Smooth muscle cell (in vitro differentiated cells): ENCODE results near the gene TENM4. TPM values are rescaled to one million over a fixed set of nuclear protein-coding genes. Genes with fewer than 3 reads are reported as not detected.

Source experiments
- DNase-seq: peaks from one replicate; lab custom pipeline; 2025; ENCODE audit not compliant: unreplicated experiment; lab: John Stamatoyannopoulos, UW
- H2AFZ ChIP-seq: fragments of 200-600 bp; sonication (generic); 2 replicates; pipeline ENCODE4 v1.6.0; 2016; ENCODE audit warnings: antibody characterized with exemption, low read depth, mild to moderate bottlenecking
- H3F3A ChIP-seq: fragments of 200-600 bp; sonication (generic); 2 replicates; pipeline ENCODE4 v1.6.0; 2017; ENCODE audit warnings: antibody characterized with exemption, low read depth
- H3K27ac ChIP-seq: fragments of 200-600 bp; sonication (generic); 2 replicates; pipeline ENCODE4 v1.5.1; 2016; ENCODE audit warnings: low read depth, mild to moderate bottlenecking
- H3K27me3 ChIP-seq: fragments of 200-600 bp; sonication (generic); 2 replicates; pipeline ENCODE4 v1.6.1; 2016; ENCODE audit warnings: low read depth, mild to moderate bottlenecking
- H3K36me3 ChIP-seq: fragments of 200-600 bp; sonication (generic); 2 replicates; pipeline ENCODE4 v1.5.1; 2016; ENCODE audit warnings: low read depth
- H3K4me1 ChIP-seq: fragments of 200-600 bp; sonication (generic); 2 replicates; pipeline ENCODE4 v1.5.1; 2016; ENCODE audit warnings: low read depth
- H3K4me2 ChIP-seq: fragments of 200-600 bp; sonication (generic); 2 replicates; pipeline ENCODE4 v1.6.0; 2016; ENCODE audit warnings: mild to moderate bottlenecking
- H3K4me3 ChIP-seq: fragments of 200-600 bp; sonication (generic); 2 replicates; pipeline ENCODE4 v1.5.1; 2016; ENCODE audit warnings: mild to moderate bottlenecking
- H3K79me2 ChIP-seq: fragments of 200-600 bp; sonication (generic); 2 replicates; pipeline ENCODE4 v1.6.0; 2016; ENCODE audit warnings: low read depth, mild to moderate bottlenecking
- H3K9ac ChIP-seq: fragments of 200-600 bp; sonication (generic); 2 replicates; pipeline ENCODE4 v1.6.0; 2016; ENCODE audit warnings: low read depth
- H3K9me3 ChIP-seq: fragments of 200-600 bp; sonication (generic); replicated peaks from 2 replicates; pipeline ENCODE4 v1.5.1; 2016; ENCODE audit warnings: low read depth
- H4K20me1 ChIP-seq: fragments of 200-600 bp; sonication (generic); 2 replicates; pipeline ENCODE4 v1.6.0; 2016; ENCODE audit warnings: low read depth
- WGBS: methylation state at CpG from one replicate; pipeline ENCODE4 v1.1.7; 2016; ENCODE audit warnings: low lambda C conversion rate; 5-methylcytosine and 5-hydroxymethylcytosine counted together
- polyA plus RNA-seq: library from polyadenylated mRNA; unstranded; fragments of >200 nt; fragmentation: Nextera tagmentation; extraction: Ambion mirVana; gene quantifications from 2 replicates; pipeline ENCODE4 v1.2.1, GENCODE V29; 2016
- total RNA-seq: library from RNA; depleted of rRNA; stranded (reverse); fragments of >200 nt; gene quantifications from 2 replicates; pipeline ENCODE4 v1.2.3, GENCODE V29; 2014
- TF ChIP-seq, protein P1 (sequence below): fragments of 200-600 bp; sonication (generic); IDR thresholded peaks from 2 replicates; pipeline ENCODE4 v1.5.1; 2017; ENCODE audit warnings: borderline replicate concordance, mild to moderate bottlenecking, antibody characterized with exemption; ENCODE audit not compliant: insufficient read depth, poor library complexity, severe bottlenecking

TENM4 gene
- total and polyA plus RNA-seq, 2 experiments from 2014 or later = 31.6 to 38.2 TPM

GRCh38 chr11:79328402-79328801 lies 112.4 kb downstream of the TENM4 start:
- TF ChIP-seq, protein P1, sequence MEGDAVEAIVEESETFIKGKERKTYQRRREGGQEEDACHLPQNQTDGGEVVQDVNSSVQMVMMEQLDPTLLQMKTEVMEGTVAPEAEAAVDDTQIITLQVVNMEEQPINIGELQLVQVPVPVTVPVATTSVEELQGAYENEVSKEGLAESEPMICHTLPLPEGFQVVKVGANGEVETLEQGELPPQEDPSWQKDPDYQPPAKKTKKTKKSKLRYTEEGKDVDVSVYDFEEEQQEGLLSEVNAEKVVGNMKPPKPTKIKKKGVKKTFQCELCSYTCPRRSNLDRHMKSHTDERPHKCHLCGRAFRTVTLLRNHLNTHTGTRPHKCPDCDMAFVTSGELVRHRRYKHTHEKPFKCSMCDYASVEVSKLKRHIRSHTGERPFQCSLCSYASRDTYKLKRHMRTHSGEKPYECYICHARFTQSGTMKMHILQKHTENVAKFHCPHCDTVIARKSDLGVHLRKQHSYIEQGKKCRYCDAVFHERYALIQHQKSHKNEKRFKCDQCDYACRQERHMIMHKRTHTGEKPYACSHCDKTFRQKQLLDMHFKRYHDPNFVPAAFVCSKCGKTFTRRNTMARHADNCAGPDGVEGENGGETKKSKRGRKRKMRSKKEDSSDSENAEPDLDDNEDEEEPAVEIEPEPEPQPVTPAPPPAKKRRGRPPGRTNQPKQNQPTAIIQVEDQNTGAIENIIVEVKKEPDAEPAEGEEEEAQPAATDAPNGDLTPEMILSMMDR = no peak
- no peaks in the 10 kb centered on the region for H3K4me1 ChIP-seq
- WGBS = 95% methylated on average over 9 of the region's 9 CpGs

GRCh38 chr11:79325851-79326250 lies 115.0 kb downstream of the TENM4 start:
- H3K27ac ChIP-seq = no peak overlapping the region
- WGBS = 93% methylated on average over 10 of the region's 10 CpGs
- no peak overlapping the region for H2AFZ ChIP-seq
- peaks cover 60% of the 10 kb centered on the region for H4K20me1 ChIP-seq
- no peak overlapping the region for H3K4me3 ChIP-seq
- H3K4me1 ChIP-seq = no peaks in the 10 kb centered on the region
- no peaks in the 10 kb centered on the region for H3K27me3 ChIP-seq
- no peaks in the 10 kb centered on the region for H3F3A ChIP-seq
- peaks cover 7% of the 10 kb centered on the region for H3K79me2 ChIP-seq
- TF ChIP-seq, protein P1 = no peak
- H3K9ac ChIP-seq = no peak overlapping the region
- DNase-seq = no peak
- H3K4me2 ChIP-seq = no peak overlapping the region
- no peaks in the 10 kb centered on the region for H3K9me3 ChIP-seq
- H3K36me3 ChIP-seq = no peaks in the 10 kb centered on the region

More at GRCh38 chr11:79328402-79328801, 112.4 kb downstream of the TENM4 start:
- Histone ChIP-seq H3F3A (no peaks in the 10 kb centered on the region), H3K4me3 (no peak overlapping the region), H3K36me3 (no peaks in the 10 kb centered on the region), H3K9ac (no peak overlapping the region), H4K20me1 (peaks cover 44% of the 10 kb centered on the region), H3K4me2 (no peak overlapping the region), H3K27me3 (no peaks in the 10 kb centered on the region), H2AFZ (no peak overlapping the region), H3K9me3 (no peaks in the 10 kb centered on the region), H3K27ac (no peak overlapping the region), H3K79me2 (peaks cover 18% of the 10 kb centered on the region)
- DNase-seq = no peak

DNA sequence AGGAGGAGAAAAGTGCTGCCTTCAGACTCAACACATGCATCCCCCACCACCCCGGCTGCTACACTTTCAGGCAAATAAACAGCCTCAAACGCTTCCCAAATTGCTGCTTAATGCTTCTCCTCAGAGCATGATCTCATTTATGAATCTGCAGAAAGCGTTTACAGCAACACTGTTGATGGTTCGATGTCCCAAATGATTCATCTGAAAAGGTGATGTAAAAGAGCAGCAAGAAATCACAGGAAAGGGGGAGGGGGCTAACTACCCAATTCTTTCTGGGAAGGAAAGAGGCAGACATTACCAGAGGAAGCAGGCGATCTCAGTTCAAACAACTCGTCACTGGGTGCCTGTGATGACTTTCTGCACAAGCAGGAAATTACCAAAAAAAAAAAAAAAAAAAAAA lies 119.6 kb downstream of the TENM4 start:
- Histone ChIP-seq H3K4me3 (no peak overlapping the region), H3K79me2 (peaks cover 4% of the 10 kb centered on the region), H3K36me3 (no peaks in the 10 kb centered on the region), H3F3A (no peaks in the 10 kb centered on the region), H3K9me3 (no peaks in the 10 kb centered on the region), H4K20me1 (peaks cover 89% of the 10 kb centered on the region), H3K4me1 (no peaks in the 10 kb centered on the region), H3K27me3 (no peaks in the 10 kb centered on the region), H2AFZ (no peak overlapping the region), H3K9ac (no peak overlapping the region), H3K27ac (no peak overlapping the region), H3K4me2 (no peak overlapping the region)
- TF ChIP-seq, protein P1 = no peak
- 71% methylated on average over 6 of the region's 6 CpGs for WGBS
- no peak for DNase-seq

- TF ChIP-seq, protein P1 = no peak
- no peaks in the 10 kb centered on the region for H3K9me3 ChIP-seq
- H3K4me3 ChIP-seq = no peak overlapping the region
- H3K27me3 ChIP-seq = no peaks in the 10 kb centered on the region
- no peaks in the 10 kb centered on the region for H3K36me3 ChIP-seq
- no peak overlapping the region for H3K9ac ChIP-seq
- H3K4me2 ChIP-seq = no peak overlapping the region
- H3K4me1 ChIP-seq = peaks cover 5% of the 10 kb centered on the region
- no peak overlapping the region for H2AFZ ChIP-seq
- peaks cover 98% of the 10 kb centered on the region for H4K20me1 ChIP-seq
- no peak overlapping the region for H3K27ac ChIP-seq
- no peak for DNase-seq
- peaks cover 3% of the 10 kb centered on the region for H3K79me2 ChIP-seq
- 62% methylated on average over 8 of the region's 8 CpGs for WGBS
- H3F3A ChIP-seq = no peaks in the 10 kb centered on the region
Measured at GRCh38 chr11:79314906-79315689, 125.7 kb downstream of the TENM4 start.
